HepG2 (cell line): Measurements from ENCODE around the gene NRIP2. TPM values are rescaled to one million over a fixed set of nuclear protein-coding genes. Genes with fewer than 3 reads are reported as not detected.

Source experiments
- ASH2L ChIP-seq: fragments of 300-600, 200-600 bp; sonication (generic); IDR thresholded peaks from 2 replicates; pipeline ENCODE4 v1.7.0; 2017; ENCODE audit warnings: low read depth, mild to moderate bottlenecking, moderate library complexity, mixed read lengths, low read length; ENCODE audit not compliant: insufficient read length
- CCDC6 ChIP-seq: sonication (generic); formaldehyde crosslinking; IDR thresholded peaks from 2 replicates; pipeline ENCODE4 v1.8.1; 2022; ENCODE audit warnings: mild to moderate bottlenecking, missing genetic modification reagents, moderate library complexity
- E2F2 ChIP-seq: sonication (generic); formaldehyde crosslinking; IDR thresholded peaks from 2 replicates; pipeline ENCODE4 v1.4.0; 2020; ENCODE audit warnings: missing genetic modification reagents, borderline replicate concordance
- EZH2 ChIP-seq: conservative IDR thresholded peaks from 2 replicates; pipeline ENCODE4 v1.6.1; 2012; ENCODE audit warnings: mild to moderate bottlenecking, low read depth, low read length, moderate library complexity
- HHEX ChIP-seq: IDR thresholded peaks from 2 replicates; pipeline ENCODE4 v1.6.1; 2016; ENCODE audit warnings: control low read depth
- HNF4G ChIP-seq, 2 experiments: sonication (generic) in 1 of 2; formaldehyde crosslinking in 1 of 2; IDR thresholded peaks; 2 replicates each; pipeline versions ENCODE4 v1.4.0 to v1.6.1; 2011 to 2020; ENCODE audit warnings: borderline replicate concordance in 2 of 2, low read depth in 2 of 2, mild to moderate bottlenecking in 2 of 2, low read length in 1 of 2, missing genetic modification reagents in 1 of 2, moderate library complexity in 1 of 2
- KLF12 ChIP-seq: sonication (generic); formaldehyde crosslinking; IDR thresholded peaks from 2 replicates; pipeline ENCODE4 v1.4.0; 2020; ENCODE audit warnings: missing genetic modification reagents, borderline replicate concordance
- ONECUT2 ChIP-seq: sonication (generic); formaldehyde crosslinking; IDR thresholded peaks from 2 replicates; pipeline ENCODE4 v1.4.0; 2020; ENCODE audit warnings: missing genetic modification reagents
- PRDM10 ChIP-seq: sonication (generic); formaldehyde crosslinking; IDR thresholded peaks from 2 replicates; pipeline ENCODE4 v1.4.0; 2020; ENCODE audit warnings: low read depth, missing genetic modification reagents
- RFX5 ChIP-seq: IDR thresholded peaks from 2 replicates; pipeline ENCODE4 v1.6.1; 2011; ENCODE audit warnings: low read depth, low read length, improper control_type of control experiment
- ZIK1 ChIP-seq: sonication (generic); formaldehyde crosslinking; IDR thresholded peaks from 2 replicates; pipeline ENCODE4 v1.5.0; 2020; ENCODE audit warnings: mild to moderate bottlenecking, low read depth, missing genetic modification reagents, borderline replicate concordance
- ZKSCAN8 ChIP-seq: IDR thresholded peaks from 2 replicates; pipeline ENCODE4 v1.6.1; 2016; ENCODE audit warnings: borderline replicate concordance, missing genetic modification reagents, missing compliant biosample characterization
- ZNF33A ChIP-seq: sonication (generic); formaldehyde crosslinking; IDR thresholded peaks from 2 replicates; pipeline ENCODE4 v1.5.1; 2020; ENCODE audit warnings: missing genetic modification reagents, mild to moderate bottlenecking, moderate library complexity, borderline replicate concordance
- ZNF556 ChIP-seq: sonication (generic); formaldehyde crosslinking; IDR thresholded peaks from 2 replicates; pipeline ENCODE4 v1.4.0; 2020; ENCODE audit warnings: mild to moderate bottlenecking, missing genetic modification reagents, borderline replicate concordance
- ZNF773 ChIP-seq: sonication (generic); formaldehyde crosslinking; IDR thresholded peaks from 2 replicates; pipeline ENCODE4 v1.4.0; 2020; ENCODE audit warnings: missing genetic modification reagents, borderline replicate concordance
- ZSCAN12 ChIP-seq: sonication (generic); formaldehyde crosslinking; IDR thresholded peaks from 2 replicates; pipeline ENCODE4 v1.9.0; 2021; ENCODE audit warnings: mild to moderate bottlenecking, missing genetic modification reagents
- polyA plus RNA-seq, 8 experiments: library from polyadenylated mRNA; depleted of rRNA in 3 of 8; stranded (reverse) in 7 of 8; unstranded in 1 of 8; fragments of >200 nt; fragmentation: Illumina TruSeq in 4 of 8; extraction: Trizol in 4 of 8; gene quantifications; 2 replicates each; pipeline versions ENCODE4 v1.2.1 to v1.2.3, GENCODE V29; 2011 to 2016; ENCODE audit warnings: low read depth in 4 of 8, missing spikeins in 1 of 8, mixed read lengths in 1 of 8; ENCODE audit not compliant: insufficient read depth in 1 of 8
- total RNA-seq, 5 experiments: library from RNA; depleted of rRNA; stranded (reverse); fragments of >200 nt; fragmentation: Illumina TruSeq; extraction: Trizol; gene quantifications; 2 replicates each; pipeline ENCODE4 v1.2.3, GENCODE V29; 2016; ENCODE audit warnings: low read depth in 1 of 5
- TF ChIP-seq, protein P1 (sequence below): sonication (generic); formaldehyde crosslinking; IDR thresholded peaks from 2 replicates; pipeline ENCODE4 v1.8.1; 2022; ENCODE audit warnings: low read depth, mild to moderate bottlenecking, missing genetic modification reagents
- TF ChIP-seq, protein P2 (sequence below): sonication (generic); formaldehyde crosslinking; IDR thresholded peaks from 2 replicates; pipeline ENCODE4 v1.8.1; 2023; ENCODE audit warnings: mild to moderate bottlenecking, missing genetic modification reagents, borderline replicate concordance
- TF ChIP-seq, protein P3 (sequence below): sonication (generic); formaldehyde crosslinking; IDR thresholded peaks from 2 replicates; pipeline ENCODE4 v1.5.1; 2020; ENCODE audit warnings: mild to moderate bottlenecking, missing genetic modification reagents, borderline replicate concordance

Gene NRIP2
- total and polyA plus RNA-seq, 2 of the 13 experiments (the other 11 are each of a cell fraction or from before 2014, with no cell fraction given) = not detected

- TF ChIP-seq ZNF773 (CRISPR knock-in tag) (no peak), CCDC6 (CRISPR knock-in tag) (no peak), HHEX (peak; percentile 93), ZNF556 (no peak), E2F2 (CRISPR knock-in tag) (no peak), KLF12 (CRISPR knock-in tag) (no peak), ZKSCAN8 (CRISPR knock-in tag) (no peak), ASH2L (no peak), PRDM10 (no peak), ZNF33A (CRISPR knock-in tag) (no peak), ZSCAN12 (no peak), EZH2 (no peak), ONECUT2 (CRISPR knock-in tag) (no peak), HNF4G (IDR thresholded peaks at IDR 0.05; ENCODE audit: borderline replicate concordance, low read depth, low read length) (no peak), HNF4G (CRISPR knock-in tag; IDR thresholded peaks at IDR 0.05; ENCODE audit: borderline replicate concordance, low read depth) (no peak), RFX5 (no peak), ZIK1 (CRISPR knock-in tag) (no peak)
- TF ChIP-seq, protein P1, sequence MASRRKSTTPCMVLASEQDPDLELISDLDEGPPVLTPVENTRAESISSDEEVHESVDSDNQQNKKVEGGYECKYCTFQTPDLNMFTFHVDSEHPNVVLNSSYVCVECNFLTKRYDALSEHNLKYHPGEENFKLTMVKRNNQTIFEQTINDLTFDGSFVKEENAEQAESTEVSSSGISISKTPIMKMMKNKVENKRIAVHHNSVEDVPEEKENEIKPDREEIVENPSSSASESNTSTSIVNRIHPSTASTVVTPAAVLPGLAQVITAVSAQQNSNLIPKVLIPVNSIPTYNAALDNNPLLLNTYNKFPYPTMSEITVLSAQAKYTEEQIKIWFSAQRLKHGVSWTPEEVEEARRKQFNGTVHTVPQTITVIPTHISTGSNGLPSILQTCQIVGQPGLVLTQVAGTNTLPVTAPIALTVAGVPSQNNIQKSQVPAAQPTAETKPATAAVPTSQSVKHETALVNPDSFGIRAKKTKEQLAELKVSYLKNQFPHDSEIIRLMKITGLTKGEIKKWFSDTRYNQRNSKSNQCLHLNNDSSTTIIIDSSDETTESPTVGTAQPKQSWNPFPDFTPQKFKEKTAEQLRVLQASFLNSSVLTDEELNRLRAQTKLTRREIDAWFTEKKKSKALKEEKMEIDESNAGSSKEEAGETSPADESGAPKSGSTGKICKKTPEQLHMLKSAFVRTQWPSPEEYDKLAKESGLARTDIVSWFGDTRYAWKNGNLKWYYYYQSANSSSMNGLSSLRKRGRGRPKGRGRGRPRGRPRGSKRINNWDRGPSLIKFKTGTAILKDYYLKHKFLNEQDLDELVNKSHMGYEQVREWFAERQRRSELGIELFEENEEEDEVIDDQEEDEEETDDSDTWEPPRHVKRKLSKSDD (CRISPR knock-in tag) = no peak
- TF ChIP-seq, protein P2, sequence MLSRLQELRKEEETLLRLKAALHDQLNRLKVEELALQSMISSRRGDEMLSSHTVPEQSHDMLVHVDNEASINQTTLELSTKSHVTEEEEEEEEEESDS (CRISPR knock-in tag) = no peak
- TF ChIP-seq, protein P3, sequence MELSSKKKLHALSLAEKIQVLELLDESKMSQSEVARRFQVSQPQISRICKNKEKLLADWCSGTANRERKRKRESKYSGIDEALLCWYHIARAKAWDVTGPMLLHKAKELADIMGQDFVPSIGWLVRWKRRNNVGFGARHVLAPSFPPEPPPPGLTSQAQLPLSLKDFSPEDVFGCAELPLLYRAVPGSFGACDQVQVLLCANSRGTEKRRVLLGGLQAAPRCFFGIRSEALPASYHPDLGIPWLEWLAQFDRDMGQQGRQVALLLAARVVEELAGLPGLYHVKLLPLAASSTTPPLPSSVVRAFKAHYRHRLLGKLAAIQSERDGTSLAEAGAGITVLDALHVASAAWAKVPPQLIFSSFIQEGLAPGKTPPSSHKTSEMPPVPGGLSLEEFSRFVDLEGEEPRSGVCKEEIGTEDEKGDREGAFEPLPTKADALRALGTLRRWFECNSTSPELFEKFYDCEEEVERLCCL (CRISPR knock-in tag) = no peak
Measured at GRCh38 chr12:2785017-2785416, 49.8 kb downstream of the NRIP2 start (continued).
